ENCODE measurements around the gene NEK1. TPM values are rescaled to one million over a fixed set of nuclear protein-coding genes. Genes with fewer than 3 reads are reported as not detected.
"Not testable (repeated sequence)": the region's sequence is repeated elsewhere in the genome, so short reads cannot be mapped to it uniquely, and the experiment has no call there.

The NEK1 gene
- total RNA-seq, 5 donors from 2014 or later (not counting 1 experiment from before 2014, with no cell fraction given) = 13.4 to 21.9 (median 19.5) TPM

DNA sequence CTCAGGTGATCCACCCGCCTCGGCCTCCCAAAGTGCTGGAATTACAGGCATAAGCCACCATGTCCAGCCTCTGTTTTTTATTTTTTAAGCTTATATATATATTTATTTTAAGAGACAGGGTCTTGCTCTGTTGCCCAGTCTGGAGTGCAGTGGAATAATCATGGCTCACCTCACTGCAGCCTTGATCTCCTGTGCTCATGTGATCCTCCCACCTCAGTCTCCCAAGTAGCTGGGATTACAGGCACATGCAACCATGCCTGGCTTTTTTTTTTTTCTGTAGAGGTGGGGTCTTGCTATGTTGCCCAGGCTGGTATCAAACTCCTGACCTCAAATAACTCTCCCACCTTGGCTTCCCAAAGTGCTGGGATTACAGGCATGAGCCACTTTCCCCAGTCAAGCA, 184.7 kb downstream of the NEK1 start:
- H3K9me3 Mint-ChIP-seq; H3K4me1 Mint-ChIP-seq; H3K27me3 Mint-ChIP-seq; H3K4me1 ChIP-seq (ENCODE audit: control insufficient read depth in 1 of 2, extremely low read depth in 1 of 2, insufficient read depth in 2 of 2, low read length in 2 of 2); ATAC-seq (replicated peaks in 1 of 4); H3K9me3 ChIP-seq; H3K27ac ChIP-seq (ENCODE audit: low read length); H3K36me3 ChIP-seq (ENCODE audit: control insufficient read depth in 2 of 2, extremely low read depth in 1 of 2, insufficient read depth in 1 of 2, low read length in 1 of 2); H3K27ac Mint-ChIP-seq; H3K27me3 ChIP-seq (replicated peaks in 1 of 2; ENCODE audit: control insufficient read depth in 2 of 2, extremely low read depth in 1 of 2, insufficient read depth in 2 of 2, low read length in 1 of 2); DNase-seq; CTCF ChIA-PET; POLR2A ChIA-PET; H3K4me3 ChIP-seq (ENCODE audit: control insufficient read depth in 1 of 2, extremely low read depth in 1 of 2, low read length in 1 of 2); H3K4me3 Mint-ChIP-seq: not testable (repeated sequence)
- peaks cover 48% of the 10 kb centered on the region for H3K36me3 Mint-ChIP-seq
- WGBS (ENCODE audit: insufficient coverage) = no CpG with 5 or more reads among the region's 2 CpGs

DNA sequence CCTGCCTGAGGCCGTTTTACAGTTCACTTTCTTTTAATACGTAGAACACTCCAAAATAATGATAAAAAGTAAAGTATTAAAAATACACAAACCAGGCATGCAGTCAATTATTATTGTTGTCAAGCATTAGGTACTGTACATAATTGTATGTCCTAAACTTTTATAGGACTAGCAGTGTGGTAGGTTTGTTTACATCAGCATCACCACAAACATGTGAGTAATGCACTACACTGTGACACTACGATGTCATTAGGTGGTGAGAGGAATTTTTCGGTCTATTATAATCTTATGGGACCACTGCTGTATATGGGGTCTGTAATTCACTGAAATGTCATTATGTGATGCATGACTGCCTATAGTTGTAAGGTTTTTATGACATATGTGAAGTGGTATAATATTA, 192.1 kb downstream of the NEK1 start:
- H3K27me3 Mint-ChIP-seq = no peaks in the 10 kb centered on the region
- no peaks in the 10 kb centered on the region for H3K27me3 ChIP-seq (replicated peaks in 1 of 2; ENCODE audit: control insufficient read depth in 2 of 2, extremely low read depth in 1 of 2, insufficient read depth in 2 of 2, low read length in 1 of 2)
- no peak overlapping the region for H3K4me3 Mint-ChIP-seq
- H3K4me1 Mint-ChIP-seq = no peaks in the 10 kb centered on the region
- peaks cover 54% of the 10 kb centered on the region for H3K36me3 Mint-ChIP-seq
- ATAC-seq (replicated peaks in 1 of 4) (no peak), DNase-seq (no peak)
- WGBS (ENCODE audit: insufficient coverage) = no CpG with 5 or more reads among the region's 4 CpGs
- no peak overlapping the region for H3K27ac Mint-ChIP-seq
- no peaks in the 10 kb centered on the region for H3K9me3 ChIP-seq
- no peak overlapping the region for H3K4me3 ChIP-seq (ENCODE audit: control insufficient read depth in 1 of 2, extremely low read depth in 1 of 2, low read length in 1 of 2)
- H3K4me1 ChIP-seq (ENCODE audit: control insufficient read depth in 1 of 2, extremely low read depth in 1 of 2, insufficient read depth in 2 of 2, low read length in 2 of 2) = no peaks in the 10 kb centered on the region
- ChIA-PET POLR2A (no interaction called here), CTCF (no interaction called here)
- no peaks in the 10 kb centered on the region for H3K9me3 Mint-ChIP-seq
- H3K36me3 ChIP-seq (ENCODE audit: control insufficient read depth in 2 of 2, extremely low read depth in 1 of 2, insufficient read depth in 1 of 2, low read length in 1 of 2) = peaks cover 0 to 3% of the 10 kb centered on the region in 2 donors
- H3K27ac ChIP-seq (ENCODE audit: low read length) = no peak overlapping the region

DNA sequence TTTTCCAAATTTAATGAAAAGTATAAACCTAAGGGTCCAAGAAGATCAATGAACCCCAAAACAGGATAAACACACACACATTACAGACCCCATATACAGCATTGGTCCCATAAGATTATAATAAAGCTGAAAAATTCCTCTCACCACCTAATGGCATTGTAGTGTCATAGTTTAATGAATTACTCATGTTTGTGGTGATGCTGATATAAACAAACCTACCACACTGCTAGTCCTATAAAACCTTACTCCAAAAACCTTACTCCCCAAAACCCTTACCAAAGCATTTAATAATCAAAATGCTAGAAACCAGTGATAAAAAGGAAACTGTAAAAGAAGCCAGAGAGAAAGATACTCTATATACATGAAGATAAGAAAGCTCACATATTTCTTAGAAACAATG, 193.5 kb downstream of the NEK1 start:
- ATAC-seq (replicated peaks in 1 of 4) (no peak), DNase-seq (no peak)
- Histone ChIP-seq H3K27ac (ENCODE audit: low read length) (no peak overlapping the region), H3K9me3 (no peaks in the 10 kb centered on the region), H3K36me3 (ENCODE audit: control insufficient read depth in 2 of 2, extremely low read depth in 1 of 2, insufficient read depth in 1 of 2, low read length in 1 of 2) (no peaks in the 10 kb centered on the region), H3K27me3 (replicated peaks in 1 of 2; ENCODE audit: control insufficient read depth in 2 of 2, extremely low read depth in 1 of 2, insufficient read depth in 2 of 2, low read length in 1 of 2) (no peaks in the 10 kb centered on the region), H3K4me3 (ENCODE audit: control insufficient read depth in 1 of 2, extremely low read depth in 1 of 2, low read length in 1 of 2) (no peak overlapping the region), H3K4me1 (ENCODE audit: control insufficient read depth in 1 of 2, extremely low read depth in 1 of 2, insufficient read depth in 2 of 2, low read length in 2 of 2) (no peaks in the 10 kb centered on the region)
- Mint-ChIP-seq H3K27me3 (no peaks in the 10 kb centered on the region), H3K4me3 (no peak overlapping the region), H3K27ac (no peak overlapping the region), H3K36me3 (peaks cover 46% of the 10 kb centered on the region), H3K9me3 (no peaks in the 10 kb centered on the region), H3K4me1 (no peaks in the 10 kb centered on the region)
- CTCF ChIA-PET = no interaction called here
- POLR2A ChIA-PET = no interaction called here

DNA sequence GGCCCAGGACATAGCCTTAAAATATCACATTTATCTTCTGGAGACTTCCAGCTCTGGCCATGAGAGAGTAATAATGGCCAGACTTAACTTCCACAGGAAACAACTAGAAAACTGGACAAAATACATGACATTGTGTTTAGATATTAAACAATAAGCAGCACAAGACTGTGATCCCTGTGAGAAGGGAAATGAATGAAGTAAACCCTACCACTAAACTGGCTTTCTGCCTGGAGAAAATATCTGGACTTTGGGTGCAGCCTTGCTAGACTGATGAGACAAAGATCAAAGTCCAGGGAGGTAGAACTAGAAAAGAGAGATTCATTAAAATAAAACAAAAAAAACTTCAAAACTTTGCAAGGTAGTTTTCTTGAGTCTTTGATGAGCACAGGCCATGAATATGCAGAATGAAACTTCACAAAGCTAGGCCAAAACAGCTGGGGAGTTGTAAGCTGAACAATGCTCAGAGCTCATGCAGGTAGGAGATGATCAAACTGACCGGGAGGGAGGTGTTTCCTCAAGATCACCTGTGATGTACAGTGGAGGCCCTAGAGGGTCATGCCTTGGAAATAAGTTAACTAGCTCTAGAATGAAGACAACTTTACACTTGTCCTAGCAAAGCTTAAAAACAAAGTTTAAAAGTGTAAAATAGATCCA, 194.6 kb downstream of the NEK1 start:
- Mint-ChIP-seq H3K36me3 (peaks cover 42% of the 10 kb centered on the region), H3K4me3 (no peak overlapping the region), H3K4me1 (peaks cover under 1 to 3% (median 1%) of the 10 kb centered on the region in 3 donors), H3K27me3 (no peaks in the 10 kb centered on the region), H3K9me3 (no peaks in the 10 kb centered on the region), H3K27ac (no peak overlapping the region)
- H3K27ac ChIP-seq (ENCODE audit: low read length) = no peak overlapping the region
- H3K9me3 ChIP-seq = no peaks in the 10 kb centered on the region
- H3K4me1 ChIP-seq (ENCODE audit: control insufficient read depth in 1 of 2, extremely low read depth in 1 of 2, insufficient read depth in 2 of 2, low read length in 2 of 2) = no peaks in the 10 kb centered on the region
- ChIA-PET CTCF (interaction anchor here in 1 of 2 donors (0.6 kb wide), 1 partner anchor 9 kb away, joined by 3 read pairs; no protein-coding TSS in a partner anchor), POLR2A (interaction anchor here (0.5 to 0.6 kb wide), 3 partner anchors 15 to 50 kb away, joined by 3 to 4 read pairs (median 3); no protein-coding TSS in a partner anchor)
- ATAC-seq (replicated peaks in 1 of 4) (no peak), DNase-seq (no peak)
- no CpG with 5 or more reads among the region's 1 CpG for WGBS (ENCODE audit: insufficient coverage)
- H3K27me3 ChIP-seq (replicated peaks in 1 of 2; ENCODE audit: control insufficient read depth in 2 of 2, extremely low read depth in 1 of 2, insufficient read depth in 2 of 2, low read length in 1 of 2) = no peaks in the 10 kb centered on the region
- no peaks in the 10 kb centered on the region for H3K36me3 ChIP-seq (ENCODE audit: control insufficient read depth in 2 of 2, extremely low read depth in 1 of 2, insufficient read depth in 1 of 2, low read length in 1 of 2)
- H3K4me3 ChIP-seq (ENCODE audit: control insufficient read depth in 1 of 2, extremely low read depth in 1 of 2, low read length in 1 of 2) = no peak overlapping the region

DNA sequence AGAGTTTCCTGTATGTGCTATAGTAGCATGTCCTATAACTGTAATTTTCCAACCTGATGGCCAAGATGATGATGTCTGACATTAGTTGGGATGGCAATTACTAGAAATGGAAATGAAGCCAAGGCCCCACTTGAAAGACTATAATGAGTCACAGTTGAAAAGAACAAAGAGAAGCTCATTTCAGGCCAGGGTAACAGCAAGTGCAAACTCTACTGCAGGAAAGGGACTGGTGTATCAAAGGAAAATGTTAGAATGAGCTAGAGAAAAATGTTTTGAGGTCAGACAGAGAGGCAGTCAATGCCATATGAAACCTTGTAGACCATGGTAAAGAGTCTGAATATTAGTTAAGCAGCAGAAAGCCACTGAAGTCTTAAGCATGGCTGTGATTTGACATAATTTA, 195.4 kb downstream of the NEK1 start:
- Histone ChIP-seq H3K9me3 (no peaks in the 10 kb centered on the region), H3K4me1 (ENCODE audit: control insufficient read depth in 1 of 2, extremely low read depth in 1 of 2, insufficient read depth in 2 of 2, low read length in 2 of 2) (peaks cover 0 to 4% of the 10 kb centered on the region in 2 experiments), H3K27ac (ENCODE audit: low read length) (no peak overlapping the region), H3K36me3 (ENCODE audit: control insufficient read depth in 2 of 2, extremely low read depth in 1 of 2, insufficient read depth in 1 of 2, low read length in 1 of 2) (no peaks in the 10 kb centered on the region), H3K4me3 (ENCODE audit: control insufficient read depth in 1 of 2, extremely low read depth in 1 of 2, low read length in 1 of 2) (no peak overlapping the region), H3K27me3 (replicated peaks in 1 of 2; ENCODE audit: control insufficient read depth in 2 of 2, extremely low read depth in 1 of 2, insufficient read depth in 2 of 2, low read length in 1 of 2) (no peaks in the 10 kb centered on the region)
- ATAC-seq (replicated peaks in 1 of 4) = no peak
- Mint-ChIP-seq H3K36me3 (peaks cover 36% of the 10 kb centered on the region), H3K27me3 (no peaks in the 10 kb centered on the region), H3K4me3 (no peak overlapping the region), H3K9me3 (no peaks in the 10 kb centered on the region), H3K4me1 (peaks cover 8 to 10% (median 8%) of the 10 kb centered on the region in 3 donors), H3K27ac (no peak overlapping the region)
- ChIA-PET CTCF (interaction anchor here in 1 of 2 donors (0.6 kb wide), 1 partner anchor 10 kb away, joined by 3 read pairs; no protein-coding TSS in a partner anchor), POLR2A (interaction anchor here in 1 of 2 donors (0.5 kb wide), 1 partner anchor 15 kb away, joined by 4 read pairs; no protein-coding TSS in a partner anchor)
- DNase-seq = no peak

DNA sequence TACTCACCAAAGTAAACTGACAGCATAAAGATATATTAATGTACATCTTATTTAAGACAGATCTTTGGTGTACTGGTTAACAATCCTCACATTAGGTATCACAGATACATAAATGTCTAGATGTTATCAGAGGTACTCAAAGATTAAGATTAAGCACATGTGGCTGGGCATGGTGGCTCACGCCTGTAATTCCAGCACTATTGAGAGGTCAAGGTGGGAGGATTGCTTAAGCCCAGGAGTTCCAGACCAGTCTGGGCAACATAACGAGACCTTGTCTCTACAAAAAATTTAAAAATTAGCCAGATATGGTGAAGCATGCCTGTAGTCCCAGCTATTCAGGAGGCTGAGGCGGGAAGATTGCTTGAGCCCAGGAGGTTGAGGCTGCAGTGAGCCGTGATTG, 195.9 kb downstream of the NEK1 start:
- no peaks in the 10 kb centered on the region for H3K27me3 Mint-ChIP-seq
- Histone ChIP-seq H3K27ac (ENCODE audit: low read length) (no peak overlapping the region), H3K4me3 (ENCODE audit: control insufficient read depth in 1 of 2, extremely low read depth in 1 of 2, low read length in 1 of 2) (no peak overlapping the region), H3K36me3 (ENCODE audit: control insufficient read depth in 2 of 2, extremely low read depth in 1 of 2, insufficient read depth in 1 of 2, low read length in 1 of 2) (no peaks in the 10 kb centered on the region), H3K4me1 (ENCODE audit: control insufficient read depth in 1 of 2, extremely low read depth in 1 of 2, insufficient read depth in 2 of 2, low read length in 2 of 2) (peaks cover under 1 to 4% of the 10 kb centered on the region in 2 experiments), H3K27me3 (replicated peaks in 1 of 2; ENCODE audit: control insufficient read depth in 2 of 2, extremely low read depth in 1 of 2, insufficient read depth in 2 of 2, low read length in 1 of 2) (no peaks in the 10 kb centered on the region), H3K9me3 (no peaks in the 10 kb centered on the region)
- no peaks in the 10 kb centered on the region for H3K9me3 Mint-ChIP-seq
- H3K27ac Mint-ChIP-seq = no peak overlapping the region
- H3K4me1 Mint-ChIP-seq = peaks cover 12% of the 10 kb centered on the region in 3 donors
- ATAC-seq (replicated peaks in 1 of 4) = no peak
- H3K4me3 Mint-ChIP-seq = no peak overlapping the region
- POLR2A ChIA-PET = no interaction called here
- DNase-seq = no peak
- CTCF ChIA-PET = no interaction called here
- 100% methylated on average over 1 of the region's 4 CpGs for WGBS (ENCODE audit: insufficient coverage)
- H3K36me3 Mint-ChIP-seq = peaks cover 31% of the 10 kb centered on the region
